ENCODE results near the gene TNNI3K. TPM values are rescaled to one million over a fixed set of nuclear protein-coding genes. Genes with fewer than 3 reads are reported as not detected.

The TNNI3K gene
- polyA plus RNA-seq, 3 donors = 0.16 to 1.7 (median 0.70) TPM

DNA sequence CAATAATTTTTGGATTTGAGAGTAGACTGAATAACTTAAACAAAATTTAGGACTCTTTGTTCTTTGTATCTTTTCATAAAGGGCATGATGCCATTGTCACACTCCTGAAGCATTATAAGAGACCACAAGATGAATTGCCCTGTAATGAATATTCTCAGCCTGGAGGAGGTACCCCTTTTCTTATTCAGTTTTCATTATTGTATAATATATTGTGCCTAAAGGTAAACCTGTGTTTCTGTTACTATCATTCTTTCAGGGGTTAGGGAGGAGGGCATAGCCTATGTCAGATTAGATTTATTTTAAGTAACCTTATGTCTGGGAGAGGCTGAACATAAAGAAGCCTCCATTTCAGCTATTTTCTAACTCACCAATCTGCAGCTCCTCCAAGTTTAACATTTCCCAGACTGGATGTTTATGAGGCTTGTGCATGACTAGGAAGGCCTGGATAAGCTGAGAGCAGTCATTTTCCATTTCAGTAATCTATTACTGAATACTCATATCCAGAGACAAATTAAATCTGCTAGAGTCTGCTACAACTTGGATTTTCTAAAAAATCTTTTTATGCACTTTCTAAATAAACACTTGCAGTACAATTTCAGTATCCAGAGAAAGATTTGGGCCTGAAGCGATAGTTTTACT, 132.1 kb downstream of the TNNI3K start:
- H3K27ac ChIP-seq (ENCODE audit: low read depth, low read length) = no peak overlapping the region
- WGBS, 3 donors = 94 to 100% (median 96%) methylated on average over 1 of the region's 1 CpG

DNA sequence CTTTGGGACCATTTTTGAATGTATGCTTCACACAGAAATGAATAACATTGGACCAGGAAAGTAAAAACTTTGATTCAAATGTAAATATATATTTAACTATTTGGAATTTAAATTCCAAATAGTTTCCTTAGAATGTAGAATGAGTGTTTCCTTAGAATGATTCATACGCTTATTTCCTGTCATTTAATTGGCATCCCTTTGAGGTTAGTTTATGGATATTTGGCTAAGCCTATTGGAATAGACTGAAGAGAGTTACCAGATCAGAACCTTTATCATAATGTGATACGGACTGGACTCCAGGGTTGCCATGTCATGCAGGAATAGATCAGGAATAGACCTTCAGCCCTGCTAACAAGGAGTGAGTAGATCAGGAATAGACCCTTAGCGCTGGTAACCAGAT, 133.1 kb downstream of the TNNI3K start:
- WGBS, 3 donors = 85 to 87% (median 85%) methylated on average over 3 of the region's 3 CpGs
- H3K27ac ChIP-seq (ENCODE audit: low read depth, low read length) = no peak overlapping the region

DNA sequence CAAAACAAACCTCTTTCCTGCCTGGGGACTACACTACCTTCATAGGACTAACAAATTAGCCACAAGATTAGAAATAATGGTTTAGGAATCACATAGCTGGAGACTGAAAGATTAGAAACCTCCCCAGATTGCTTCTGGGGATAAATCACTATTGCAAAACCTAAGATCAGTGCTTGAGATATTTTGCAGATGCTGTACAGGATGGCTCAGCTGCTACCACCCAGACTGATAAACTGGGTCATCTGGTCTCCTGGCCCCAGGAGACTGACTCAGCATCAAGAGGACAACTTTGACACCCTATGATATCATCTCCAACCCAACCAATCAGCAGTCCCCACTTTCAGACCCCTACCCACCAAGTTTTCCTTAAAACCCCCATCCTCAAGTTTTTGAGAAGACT, 140.2 kb downstream of the TNNI3K start:
- no peak overlapping the region for H3K27ac ChIP-seq (ENCODE audit: low read depth, low read length)

DNA sequence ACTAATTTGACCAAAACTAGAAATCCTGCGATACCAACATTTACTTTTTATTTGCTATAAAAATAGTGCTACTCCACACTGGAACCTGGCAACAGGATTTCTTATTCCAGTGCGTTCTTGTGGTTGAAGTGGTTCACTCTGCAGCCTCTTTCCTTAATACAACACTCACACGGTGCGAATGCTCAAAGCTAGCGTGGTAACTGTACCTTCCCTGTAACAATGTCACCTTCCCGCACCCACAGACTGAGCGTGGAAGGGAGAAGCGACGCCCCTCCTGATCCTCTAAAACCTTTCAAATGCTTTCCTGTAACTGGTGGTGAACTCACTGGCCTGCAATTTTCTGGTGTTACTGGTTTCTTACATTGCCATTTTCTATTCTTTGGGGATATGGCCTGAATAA, 145.1 kb downstream of the TNNI3K start:
- WGBS, 3 donors = 88 to 92% (median 91%) methylated on average over 9 of the region's 9 CpGs
- H3K27ac ChIP-seq (ENCODE audit: low read depth, low read length) = no peak overlapping the region

DNA sequence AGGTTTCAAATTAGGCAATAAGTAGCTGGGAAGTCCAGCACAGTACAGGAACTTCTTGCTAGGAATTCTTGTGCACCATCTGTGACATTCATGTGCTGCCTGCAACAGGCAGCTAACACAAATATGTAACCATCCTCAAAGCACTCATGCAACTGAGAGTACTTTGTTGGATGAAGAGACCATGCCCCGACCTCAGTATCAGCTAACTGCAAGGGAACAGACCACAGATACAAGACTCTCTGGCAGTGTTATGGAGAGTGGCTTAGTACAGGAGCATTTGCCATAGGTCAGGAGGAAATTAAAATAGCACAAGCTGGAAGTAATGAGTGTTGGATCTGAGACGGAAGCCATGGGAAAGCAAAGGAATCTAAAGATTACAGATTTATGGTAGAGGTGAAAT, 153.7 kb downstream of the TNNI3K start:
- H3K27ac ChIP-seq (ENCODE audit: low read depth, low read length) = no peak overlapping the region
- 75 to 89% (median 80%) methylated on average over 2 of the region's 2 CpGs for WGBS, 3 donors

DNA sequence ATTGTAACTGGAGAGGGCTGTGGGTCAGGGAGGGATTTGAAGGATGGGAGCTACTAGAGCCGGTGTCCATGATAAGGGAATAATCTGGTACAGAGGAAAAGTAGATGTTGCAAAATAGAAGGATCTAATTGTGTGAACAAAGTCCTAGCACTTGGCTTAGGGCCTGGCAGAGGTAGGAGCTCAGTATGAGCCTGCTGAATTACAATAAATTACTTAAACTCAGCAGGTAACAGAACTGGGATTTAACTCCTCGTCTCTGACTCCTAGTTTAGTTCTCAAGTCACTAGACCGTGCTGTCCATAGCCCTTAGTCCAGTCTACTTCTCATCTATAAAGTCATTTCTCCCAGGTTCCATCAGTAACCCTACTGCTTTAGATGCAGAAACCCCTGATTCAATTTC, 157.0 kb downstream of the TNNI3K start:
- H3K27ac ChIP-seq (ENCODE audit: low read depth, low read length) = no peak overlapping the region
- WGBS, 3 donors = 63 to 86% (median 82%) methylated on average over 3 of the region's 3 CpGs

DNA sequence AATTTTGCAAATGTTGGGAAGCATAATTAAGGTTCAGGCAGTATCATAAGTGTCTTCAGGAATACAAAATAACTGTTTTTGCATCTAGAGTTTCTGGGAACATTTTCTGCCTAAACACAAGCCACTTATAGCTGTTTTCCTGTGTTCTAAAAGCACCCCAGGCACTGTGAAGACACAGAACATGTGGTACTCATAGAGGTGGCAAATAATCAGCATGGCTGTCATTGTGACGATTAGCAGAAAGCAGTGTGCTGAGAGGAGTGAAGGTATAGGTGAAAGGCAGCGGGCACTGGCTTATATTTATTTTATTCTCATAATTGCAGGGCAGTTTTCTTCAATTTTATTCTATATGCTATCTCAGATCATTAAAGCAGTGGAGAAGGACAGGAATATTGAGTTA, 157.7 kb downstream of the TNNI3K start:
- WGBS, 3 donors = 57 to 82% (median 78%) methylated on average over 2 of the region's 2 CpGs
- H3K27ac ChIP-seq (ENCODE audit: low read depth, low read length) = no peak overlapping the region

DNA sequence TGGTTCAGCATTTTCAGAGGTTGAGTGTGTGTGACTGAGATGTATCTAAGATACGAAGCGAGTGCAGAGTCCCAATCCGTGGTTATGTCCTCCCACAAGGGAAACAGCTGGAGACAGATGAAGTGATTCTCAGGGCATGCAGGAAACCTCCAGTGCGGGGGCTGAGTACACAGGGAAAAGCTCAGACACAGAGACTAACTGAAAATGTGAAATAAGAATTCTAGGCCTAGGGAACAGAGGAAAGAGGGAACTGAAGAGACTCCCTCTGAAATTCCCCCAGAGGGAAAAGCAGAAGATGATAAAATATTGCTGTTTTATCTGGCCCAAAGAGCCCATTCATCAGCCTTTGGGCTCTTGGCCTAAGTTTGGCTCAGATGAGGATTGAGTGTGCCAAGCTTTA, 160.4 kb downstream of the TNNI3K start:
- H3K27ac ChIP-seq (ENCODE audit: low read depth, low read length) = no peak overlapping the region

DNA sequence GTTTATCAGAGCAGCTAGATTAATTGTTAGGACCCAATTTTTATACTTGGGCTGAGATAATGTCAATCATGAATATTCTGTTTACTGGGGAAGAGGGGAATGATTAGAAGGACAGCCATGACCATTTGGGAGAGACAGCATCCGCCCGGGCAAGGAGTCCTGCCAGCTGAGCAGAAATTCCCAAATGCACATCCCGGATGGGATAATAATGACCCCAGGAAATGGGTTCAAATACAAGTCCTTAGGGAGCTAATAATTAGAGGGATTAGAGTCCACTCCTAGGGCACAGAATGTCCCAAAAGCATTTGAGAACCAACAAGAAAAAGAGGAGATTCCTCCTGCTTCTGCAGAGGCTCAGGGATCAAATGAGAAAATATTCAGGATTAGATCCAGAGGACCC, 161.3 kb downstream of the TNNI3K start:
- 51 to 68% (median 51%) methylated on average over 3 of the region's 3 CpGs for WGBS, 3 donors
- H3K27ac ChIP-seq (ENCODE audit: low read depth, low read length) = no peak overlapping the region

More for the DNA sequence above, 160.4 kb downstream of the TNNI3K start:
- WGBS, 3 donors = 4 to 54% (median 18%) methylated on average over 4 of the region's 4 CpGs

DNA sequence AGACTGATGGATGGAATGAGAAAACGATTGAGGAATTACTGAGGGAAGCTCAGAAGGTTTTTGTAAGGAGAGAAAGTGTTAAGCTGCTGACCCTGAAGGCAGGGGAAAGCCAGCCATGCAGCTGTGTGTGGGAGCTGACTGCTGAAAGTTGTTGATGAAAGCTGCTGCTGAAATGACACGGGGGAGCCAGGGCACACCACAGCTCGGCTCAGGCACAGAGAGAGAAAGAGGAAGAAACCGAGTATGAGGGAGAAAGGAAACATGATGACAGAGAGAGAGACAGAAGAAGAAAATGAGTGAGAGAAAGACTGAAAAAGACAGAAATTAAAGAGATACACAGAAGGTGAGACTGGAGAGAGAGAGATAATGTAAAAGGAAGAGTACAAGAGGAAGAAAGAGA, 161.7 kb downstream of the TNNI3K start:
- no peak overlapping the region for H3K27ac ChIP-seq (ENCODE audit: low read depth, low read length)
- 6 to 13% (median 8%) methylated on average over 4 of the region's 4 CpGs for WGBS, 3 donors

DNA sequence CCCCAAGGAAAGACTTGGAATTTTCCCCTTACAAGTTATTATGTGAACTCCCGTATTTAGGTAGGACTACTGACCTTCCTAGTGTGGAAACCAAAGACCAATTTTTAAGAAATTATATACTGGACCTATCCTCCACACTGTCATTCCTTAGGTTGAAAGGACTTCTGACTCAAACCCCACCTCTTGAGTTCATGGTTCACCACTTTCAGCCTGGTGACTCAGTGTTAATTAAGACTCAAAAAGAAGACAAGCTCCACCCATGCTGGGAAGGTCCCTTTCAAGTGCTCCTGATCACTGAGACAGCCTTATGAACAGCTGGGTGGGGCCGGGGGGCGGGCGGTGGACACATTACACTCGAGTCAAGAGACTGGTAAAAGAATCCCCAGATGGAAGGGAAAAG, 164.1 kb downstream of the TNNI3K start:
- 81 to 90% (median 89%) methylated on average over 5 of the region's 5 CpGs for WGBS, 3 donors
- H3K27ac ChIP-seq (ENCODE audit: low read depth, low read length) = no peak overlapping the region

DNA sequence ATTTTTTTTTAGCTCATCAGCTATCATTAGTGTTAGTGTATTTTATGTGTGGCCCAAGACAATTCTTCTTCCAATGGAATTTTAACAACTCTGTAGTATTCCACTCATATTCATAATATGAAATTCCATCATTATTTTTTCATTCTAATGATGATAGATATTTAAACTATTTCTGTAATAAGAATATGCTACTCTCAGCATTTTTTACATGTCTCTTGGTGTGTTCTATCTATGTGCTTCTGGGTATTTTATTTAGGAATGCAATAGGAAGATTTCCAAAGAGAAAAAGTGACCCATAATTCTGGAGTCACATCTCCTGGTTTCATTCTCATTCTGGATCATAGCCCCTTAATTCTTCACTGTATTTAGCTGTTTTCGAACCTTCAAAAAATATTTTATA, 167.7 kb downstream of the TNNI3K start:
- WGBS, 3 donors = 47 to 88% (median 77%) methylated on average over 1 of the region's 1 CpG
- H3K27ac ChIP-seq (ENCODE audit: low read depth, low read length) = no peak overlapping the region

DNA sequence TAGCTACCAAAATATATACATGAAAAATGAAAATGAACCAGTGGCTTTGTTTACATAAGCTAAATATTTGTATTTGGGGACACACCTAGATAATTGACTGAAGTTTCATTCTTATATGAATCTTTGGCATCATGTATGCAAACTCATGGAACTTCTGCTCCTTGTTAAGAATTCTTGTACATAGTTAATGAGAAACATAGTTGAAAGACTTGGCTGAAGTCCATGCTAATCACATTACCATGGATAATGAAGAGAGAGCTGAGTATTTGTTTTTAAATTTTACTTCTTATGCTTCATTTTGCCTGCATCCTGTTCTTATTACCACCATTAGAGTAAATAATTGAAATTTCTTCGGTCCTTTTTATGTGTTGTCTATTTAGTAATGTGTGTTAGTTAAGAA, 168.4 kb downstream of the TNNI3K start:
- H3K27ac ChIP-seq (ENCODE audit: low read depth, low read length) = no peak overlapping the region

DNA sequence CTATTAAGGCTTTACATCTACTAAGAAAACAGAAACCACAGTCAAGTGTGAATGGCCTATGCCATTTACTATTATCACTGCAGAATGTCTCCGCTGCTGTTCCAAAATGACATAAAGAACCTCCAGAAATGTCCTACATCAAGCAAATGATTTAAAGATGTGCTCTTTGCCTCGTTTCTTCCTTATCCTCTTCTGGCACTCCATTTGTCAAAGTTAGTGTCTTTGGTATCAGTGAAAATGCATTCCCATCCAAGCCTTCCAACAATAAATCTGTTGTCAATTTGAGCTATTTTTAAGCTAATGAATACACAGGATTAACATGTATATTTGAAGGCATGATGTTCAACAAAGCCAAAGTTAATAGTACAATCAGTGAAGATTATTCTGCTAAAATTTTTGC, 171.6 kb downstream of the TNNI3K start:
- 48 to 58% (median 49%) methylated on average over 2 of the region's 2 CpGs for WGBS, 3 donors

More for the DNA sequence above, 168.4 kb downstream of the TNNI3K start:
- 80 to 89% (median 88%) methylated on average over 1 of the region's 1 CpG for WGBS, 3 donors

DNA sequence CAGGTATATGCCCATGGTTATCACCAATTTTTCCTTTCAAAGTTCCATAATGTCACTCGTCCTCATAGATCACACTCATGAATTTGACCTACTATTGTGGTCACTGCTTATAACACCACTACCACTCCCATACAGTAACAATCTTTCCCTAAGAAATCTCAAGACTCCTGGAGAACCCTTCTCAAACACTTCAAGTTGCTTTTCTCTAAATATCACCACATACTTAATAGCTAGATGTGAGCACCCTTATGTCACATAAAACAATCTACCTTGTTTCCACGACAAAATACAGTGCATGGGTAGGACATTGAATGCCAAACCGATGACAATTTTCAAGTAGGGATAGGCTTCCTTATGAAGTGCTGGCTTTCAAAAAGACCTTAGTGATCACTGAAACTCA, 172.7 kb downstream of the TNNI3K start:
- H3K27ac ChIP-seq (ENCODE audit: low read depth, low read length) = no peak overlapping the region

More for the DNA sequence above, 171.6 kb downstream of the TNNI3K start:
- no peak overlapping the region for H3K27ac ChIP-seq (ENCODE audit: low read depth, low read length)

DNA sequence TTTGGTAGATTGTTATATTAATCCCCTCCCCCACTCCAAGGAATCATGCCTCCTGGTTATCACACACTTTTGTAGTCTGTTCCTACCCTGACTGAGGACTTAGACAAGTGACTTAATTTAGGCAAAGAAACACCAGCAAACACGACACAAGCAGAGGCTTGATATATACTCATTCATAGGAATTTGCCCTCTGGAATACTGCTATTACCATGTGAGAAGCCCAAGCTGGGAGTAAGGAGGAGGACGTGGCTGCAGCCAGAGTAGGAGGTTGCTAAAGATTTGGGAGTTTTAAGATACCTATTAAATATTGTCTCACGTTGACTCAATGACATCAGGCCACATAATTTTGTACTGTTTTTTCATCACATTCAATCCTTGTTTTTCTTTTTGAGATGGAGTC, 177.1 kb downstream of the TNNI3K start:
- H3K27ac ChIP-seq (ENCODE audit: low read depth, low read length) = no peak overlapping the region
- WGBS, 3 donors = 52 to 65% (median 56%) methylated on average over 3 of the region's 3 CpGs

More for the DNA sequence above, 172.7 kb downstream of the TNNI3K start:
- 72 to 96% (median 86%) methylated on average over 3 of the region's 3 CpGs for WGBS, 3 donors

DNA sequence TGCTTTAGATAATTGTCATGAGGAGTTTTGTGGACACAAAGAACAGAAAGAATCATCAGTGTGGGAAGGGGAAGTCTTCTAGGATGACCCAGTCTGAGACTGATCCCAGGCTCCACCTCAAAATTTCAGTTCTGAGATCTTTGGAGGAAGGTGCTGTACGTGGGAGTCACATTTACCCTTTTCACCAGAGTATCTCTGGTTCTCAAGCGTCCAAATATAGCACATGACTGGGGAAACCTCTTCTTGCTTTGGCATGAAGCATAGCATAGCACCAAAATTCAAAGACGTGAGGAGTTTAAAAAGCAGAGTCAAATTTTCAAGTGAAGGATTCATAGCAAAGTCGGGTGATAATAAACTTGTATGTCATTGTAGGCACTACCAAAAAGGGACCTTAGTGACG, 180.7 kb downstream of the TNNI3K start:
- WGBS, 3 donors = 64 to 77% (median 74%) methylated on average over 5 of the region's 5 CpGs

DNA sequence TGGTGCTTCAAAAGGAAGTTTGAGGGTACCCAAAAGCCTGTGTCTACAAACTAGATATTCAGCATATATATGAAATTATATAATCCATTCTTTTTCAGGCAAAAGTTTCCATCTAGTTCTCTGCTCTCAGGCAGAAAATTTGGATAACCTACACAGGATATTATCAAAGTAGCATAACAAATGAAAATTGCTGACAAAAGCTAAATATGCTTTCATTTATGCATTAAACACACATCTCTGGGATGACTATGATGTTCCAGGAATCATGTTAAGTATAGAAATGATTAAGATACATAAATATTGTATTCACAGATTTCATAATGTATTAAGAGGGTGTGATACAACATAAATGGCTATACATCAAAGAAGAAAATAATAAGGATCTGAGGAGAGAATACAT, 184.4 kb downstream of the TNNI3K start:
- H3K27ac ChIP-seq (ENCODE audit: low read depth, low read length) = no peak overlapping the region

More for the DNA sequence above, 180.7 kb downstream of the TNNI3K start:
- H3K27ac ChIP-seq (ENCODE audit: low read depth, low read length) = no peak overlapping the region

DNA sequence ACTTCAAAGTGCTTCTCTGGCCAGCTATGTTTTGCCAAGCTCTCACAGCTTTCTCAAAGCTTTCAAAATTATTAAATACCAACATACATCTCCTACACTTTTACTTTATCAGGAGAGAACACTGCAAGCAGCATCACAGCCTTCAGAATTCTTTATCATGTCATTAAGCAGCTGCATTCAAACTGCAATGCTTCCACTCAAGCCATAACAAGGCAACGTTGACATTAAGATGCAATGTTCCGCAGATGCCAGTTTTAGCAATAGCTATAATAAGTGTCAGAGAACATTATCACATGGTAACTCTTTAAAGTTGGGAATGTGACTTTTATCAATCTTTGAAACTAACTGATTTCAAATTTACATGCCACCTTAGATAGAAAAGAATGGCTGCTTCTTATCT, 185.3 kb downstream of the TNNI3K start:
- WGBS, 3 donors = 53 to 65% (median 60%) methylated on average over 2 of the region's 2 CpGs
- no peak overlapping the region for H3K27ac ChIP-seq (ENCODE audit: low read depth, low read length)

DNA sequence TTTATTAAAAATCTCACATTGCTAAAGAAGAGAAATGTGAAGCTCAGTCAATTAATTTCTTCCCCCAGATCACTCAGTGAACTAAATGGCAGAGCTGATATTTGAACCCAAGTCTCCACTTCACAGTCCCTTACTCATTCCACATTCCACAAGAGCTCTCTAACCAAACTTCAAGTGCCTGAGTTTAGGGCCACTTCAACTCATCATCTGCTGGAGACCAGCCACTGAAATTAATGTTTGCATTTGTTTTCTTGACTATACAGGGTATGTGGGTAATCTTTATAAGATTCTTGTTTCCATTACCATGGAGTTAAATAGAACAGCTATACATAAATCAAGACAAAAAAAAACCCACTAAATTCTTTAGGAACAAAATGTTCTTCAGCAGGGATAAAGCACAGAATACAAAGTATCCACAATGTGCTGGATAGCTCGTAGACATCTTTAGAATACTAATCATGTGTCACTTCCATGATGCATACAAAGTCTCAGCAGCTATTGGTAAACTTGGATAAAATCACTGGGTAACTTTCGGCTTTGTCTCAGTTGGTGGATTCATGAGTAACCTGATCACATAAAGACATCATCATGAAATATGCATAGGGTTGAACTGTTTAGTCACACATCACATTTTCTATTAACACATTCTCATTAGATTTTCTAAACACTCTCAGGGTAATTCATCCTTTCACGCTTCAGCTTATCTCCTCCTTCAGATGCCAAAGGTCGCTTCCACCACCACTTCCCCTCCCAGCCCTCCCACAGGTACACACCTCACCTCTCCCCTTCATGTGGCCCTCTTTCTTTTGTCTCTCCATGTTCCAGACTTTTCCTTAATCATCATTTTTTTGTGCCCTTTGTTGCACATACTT, 187.5 kb downstream of the TNNI3K start:
- H3K27ac ChIP-seq (ENCODE audit: low read depth, low read length) = no peak overlapping the region
- 55 to 81% (median 77%) methylated on average over 4 of the region's 4 CpGs for WGBS, 3 donors

All from adipose tissue (tissue), 3 donors.